Activated T-cell treated with anti-CD3 and anti-CD28 coated beads for 1 hour (primary cell): ENCODE measurements around the gene MIER2.

ENCODE experiments used
- DNase-seq: peaks from one replicate; pipeline ENCODE4 v3.0.0-alpha.2; 2020; ENCODE audit warnings: low read depth

The MIER2 gene

DNA sequence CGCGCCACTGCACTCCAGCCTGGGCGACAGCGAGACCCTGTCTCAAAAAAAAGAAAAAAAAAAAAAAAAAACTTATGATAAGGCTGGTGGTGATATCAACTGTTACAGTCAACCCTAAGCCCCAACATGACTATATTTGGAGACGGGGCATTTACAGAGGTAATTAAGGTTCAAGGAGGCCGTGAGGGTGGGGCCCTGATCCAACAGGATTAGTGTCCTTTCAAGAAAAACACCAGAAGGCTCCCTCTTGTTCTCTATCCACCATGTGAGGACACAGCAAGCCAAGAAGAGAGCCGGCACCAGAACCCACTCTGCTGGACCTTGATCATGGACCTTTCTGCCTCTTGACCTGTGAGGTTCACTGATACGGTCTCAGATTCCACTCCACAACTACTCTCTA, 14.1 kb downstream of the MIER2 start:
- no peak for DNase-seq

DNA sequence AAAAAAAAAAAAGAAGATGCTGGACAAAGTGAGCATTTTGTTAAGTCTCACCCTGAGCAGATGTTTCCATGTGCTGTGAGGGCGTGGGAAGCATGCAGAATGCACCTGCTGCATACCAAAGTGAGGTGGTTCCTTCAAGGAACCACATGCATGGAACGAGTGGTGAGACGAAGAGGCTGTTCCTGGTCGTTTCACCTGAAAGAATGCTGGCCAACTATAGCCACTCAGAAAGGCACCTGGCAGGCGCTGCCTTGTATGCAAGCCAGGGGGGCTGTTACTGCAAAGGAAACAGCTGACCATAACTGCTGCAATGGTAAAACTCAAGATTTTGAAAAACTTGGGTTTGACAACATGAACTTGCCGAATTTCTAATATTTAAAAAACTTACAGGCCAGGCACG, 14.7 kb downstream of the MIER2 start:
- no peak for DNase-seq

DNA sequence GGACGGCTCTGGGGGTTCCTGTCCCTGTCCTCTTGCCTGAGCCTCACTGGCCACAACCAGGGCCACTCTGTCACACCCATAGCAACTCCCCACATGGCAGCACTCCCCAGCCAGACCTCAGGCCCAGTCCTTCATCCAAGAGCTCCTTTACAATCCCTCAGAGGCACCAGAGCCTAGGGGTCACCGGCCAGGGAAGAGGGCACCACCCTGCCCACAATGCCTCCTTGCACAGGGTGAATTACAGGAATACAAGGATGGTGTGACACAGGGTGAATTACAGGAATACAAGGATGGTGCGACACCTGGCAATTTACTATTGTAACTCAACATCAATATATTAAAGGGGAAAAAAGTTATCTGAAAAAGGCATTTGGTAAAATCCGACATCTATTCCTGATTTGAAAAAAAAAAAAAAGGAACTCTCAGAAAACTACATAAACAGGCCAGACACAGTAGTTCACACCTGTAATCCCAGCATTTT, 16.5 kb downstream of the MIER2 start:
- DNase-seq, result no peak

DNA sequence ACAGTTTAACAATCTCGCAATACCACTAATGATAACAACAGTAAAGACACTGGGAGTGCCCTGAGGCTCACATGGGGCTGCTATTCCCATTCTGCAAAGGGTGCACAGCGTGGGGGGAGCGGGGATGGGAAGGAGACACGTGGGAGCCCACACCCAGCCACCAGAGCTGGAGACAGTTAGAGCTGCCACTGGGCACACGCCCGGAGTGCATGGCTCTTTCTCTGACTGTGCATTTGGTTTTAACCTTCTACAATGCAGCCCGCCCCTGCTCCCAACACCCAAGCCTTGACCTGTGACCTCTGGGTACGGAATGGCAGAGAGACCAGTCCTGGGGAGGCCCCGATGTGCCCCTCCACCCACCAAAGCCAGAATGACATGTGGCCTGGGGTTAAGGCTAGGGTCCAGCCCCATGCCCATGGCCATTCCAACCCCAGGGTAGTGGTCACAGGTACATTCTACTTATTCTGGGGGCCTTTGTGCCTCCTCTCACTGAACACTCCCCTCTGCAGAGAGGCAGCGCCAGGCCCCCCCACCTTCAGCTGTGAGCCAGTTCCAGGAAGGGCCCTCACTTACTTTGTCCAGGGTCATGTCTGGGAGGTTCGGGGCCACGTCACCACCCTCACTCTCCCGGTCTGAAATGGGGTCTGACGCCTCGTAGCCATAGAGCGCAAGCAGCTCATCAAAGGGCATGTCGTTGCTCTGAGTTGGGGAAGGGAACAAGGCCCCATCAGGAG, 17.1 kb downstream of the MIER2 start:
- no peak for DNase-seq

DNA sequence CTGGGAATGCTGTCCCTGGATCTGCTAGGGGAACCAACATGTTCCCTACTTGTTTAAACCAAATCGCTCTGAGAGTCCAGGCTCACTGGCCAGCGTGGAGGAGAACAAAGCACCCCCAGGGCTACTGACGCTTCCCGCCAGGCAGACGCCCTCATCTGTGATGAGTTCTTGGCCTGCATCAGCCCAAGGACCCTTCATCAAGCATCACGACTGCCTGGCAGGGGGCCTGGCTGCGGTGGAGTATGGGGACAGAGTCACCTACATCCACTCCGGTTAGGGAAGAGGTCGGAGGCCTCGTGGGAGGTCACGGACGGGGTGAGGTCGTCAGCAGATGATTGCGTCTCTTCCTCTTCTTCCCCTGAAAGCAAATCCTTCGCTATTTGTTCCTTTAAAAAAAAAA, 17.7 kb downstream of the MIER2 start:
- DNase-seq, result no peak

DNA sequence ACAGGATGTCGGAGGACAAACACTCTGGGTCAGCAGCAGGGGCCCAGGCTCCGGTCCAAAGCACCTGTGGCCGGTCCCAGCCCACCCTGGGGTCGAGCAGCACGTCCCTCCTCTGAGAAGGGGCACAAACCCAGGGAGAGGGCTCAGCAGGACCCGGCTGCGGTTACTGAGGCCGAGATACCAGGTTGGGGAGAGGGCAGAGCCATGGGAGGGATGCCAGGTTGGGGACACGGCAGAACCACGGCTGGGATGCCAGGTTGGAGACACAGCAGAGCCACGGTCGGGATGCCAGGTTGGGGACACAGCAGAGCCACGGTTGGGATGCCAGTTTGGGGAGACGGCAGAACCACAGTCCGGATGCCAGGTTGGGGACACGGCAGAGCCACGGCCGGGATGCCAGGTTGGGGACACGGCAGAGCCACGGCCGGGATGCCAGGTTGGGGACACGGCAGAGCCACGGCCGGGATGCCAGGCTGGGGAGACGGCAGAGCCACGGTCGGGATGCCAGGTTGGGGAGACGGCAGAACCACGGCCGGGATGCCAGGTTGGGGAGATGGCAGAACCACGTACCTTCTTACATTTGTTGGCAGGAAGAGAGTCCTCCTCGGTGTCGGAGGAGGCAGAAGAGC, 18.5 kb downstream of the MIER2 start:
- no peak for DNase-seq

DNA sequence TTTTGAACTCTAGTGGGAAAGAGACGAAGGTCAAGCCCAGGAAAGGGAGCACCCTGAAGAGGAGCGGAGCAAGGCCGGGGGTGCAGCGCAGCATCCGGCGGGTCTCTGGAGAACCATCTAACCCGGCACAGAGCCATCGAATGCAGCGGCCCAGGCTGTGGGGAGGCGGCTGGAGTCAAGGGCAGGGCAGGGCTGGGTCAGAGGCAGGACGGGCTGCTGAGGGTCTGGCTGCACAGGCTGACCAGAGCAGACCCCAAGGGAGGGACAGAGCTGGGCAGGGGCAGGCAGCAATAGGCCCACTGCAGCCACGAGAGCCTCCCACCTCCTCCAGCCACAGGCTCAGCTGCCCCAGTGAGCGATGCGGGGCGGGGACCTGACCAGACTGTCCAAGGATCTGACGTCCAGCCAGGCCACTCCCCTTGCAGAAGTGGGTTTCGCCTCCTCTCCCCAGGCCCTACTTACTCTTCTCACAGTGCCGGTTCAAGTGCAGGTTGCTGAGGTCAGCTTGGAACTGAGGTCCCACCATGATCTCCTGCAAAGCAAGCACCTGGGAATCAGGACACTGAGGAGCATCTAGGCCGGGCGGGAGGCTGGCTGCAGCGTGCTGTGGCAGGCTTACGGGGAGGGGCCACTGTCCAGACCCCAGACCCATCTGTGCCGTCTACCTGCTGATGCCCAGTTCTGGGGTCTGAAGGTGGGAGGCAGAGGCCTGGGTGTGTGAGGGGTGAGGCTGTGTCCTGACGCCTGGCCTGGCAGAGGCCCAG, 19.2 kb downstream of the MIER2 start:
- DNase-seq, result no peak

DNA sequence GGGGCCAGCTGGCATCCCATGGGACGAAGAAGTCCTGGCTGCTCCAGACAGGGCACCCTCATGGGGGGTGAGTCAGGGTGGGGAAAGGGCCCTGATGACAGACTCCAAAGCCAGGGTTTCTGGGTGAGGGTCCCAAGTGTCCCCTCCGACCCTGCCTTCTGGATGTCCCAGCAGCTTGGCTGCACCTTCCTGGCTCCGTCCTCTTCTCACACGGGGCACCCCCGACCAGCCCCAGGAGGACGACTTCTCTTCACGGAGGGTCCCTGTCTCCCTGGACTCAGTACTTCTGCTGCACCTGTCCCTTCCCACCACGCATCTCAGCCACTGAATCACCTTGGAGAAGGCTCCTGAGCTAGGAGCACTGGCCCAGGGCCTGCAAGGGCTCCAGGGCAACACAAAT, 19.9 kb downstream of the MIER2 start:
- no peak for DNase-seq

DNA sequence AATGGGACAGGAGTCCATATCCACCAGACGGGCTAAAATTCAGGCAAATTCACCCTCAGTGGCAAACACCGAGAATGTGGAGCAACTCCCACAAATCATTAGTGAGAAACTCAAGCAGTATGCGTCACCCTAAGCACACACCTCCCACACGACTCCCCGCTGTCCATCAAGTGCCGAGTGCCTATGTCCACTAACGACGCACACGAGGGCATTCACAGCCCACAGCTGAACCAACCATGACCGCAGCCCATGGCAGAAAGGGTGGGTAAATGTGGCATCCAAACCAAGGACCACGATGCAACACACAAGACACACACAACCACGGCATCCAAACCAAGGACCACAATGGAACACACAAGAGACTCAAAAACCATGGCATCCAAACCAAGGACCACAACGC, 22.0 kb downstream of the MIER2 start:
- DNase-seq, result no peak

DNA sequence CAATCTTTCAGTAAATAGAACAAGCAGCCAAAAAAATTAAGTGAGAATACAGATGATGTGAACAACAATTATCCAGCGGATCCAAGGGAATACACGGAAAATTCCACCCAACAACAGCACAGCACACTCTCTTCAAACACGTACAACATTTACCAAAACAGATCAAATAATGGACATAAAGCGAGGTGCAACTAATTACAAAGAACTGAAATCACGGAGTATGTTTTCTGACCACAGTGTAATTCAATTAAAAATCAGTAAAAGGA, 26.2 kb downstream of the MIER2 start:
- no peak for DNase-seq

DNA sequence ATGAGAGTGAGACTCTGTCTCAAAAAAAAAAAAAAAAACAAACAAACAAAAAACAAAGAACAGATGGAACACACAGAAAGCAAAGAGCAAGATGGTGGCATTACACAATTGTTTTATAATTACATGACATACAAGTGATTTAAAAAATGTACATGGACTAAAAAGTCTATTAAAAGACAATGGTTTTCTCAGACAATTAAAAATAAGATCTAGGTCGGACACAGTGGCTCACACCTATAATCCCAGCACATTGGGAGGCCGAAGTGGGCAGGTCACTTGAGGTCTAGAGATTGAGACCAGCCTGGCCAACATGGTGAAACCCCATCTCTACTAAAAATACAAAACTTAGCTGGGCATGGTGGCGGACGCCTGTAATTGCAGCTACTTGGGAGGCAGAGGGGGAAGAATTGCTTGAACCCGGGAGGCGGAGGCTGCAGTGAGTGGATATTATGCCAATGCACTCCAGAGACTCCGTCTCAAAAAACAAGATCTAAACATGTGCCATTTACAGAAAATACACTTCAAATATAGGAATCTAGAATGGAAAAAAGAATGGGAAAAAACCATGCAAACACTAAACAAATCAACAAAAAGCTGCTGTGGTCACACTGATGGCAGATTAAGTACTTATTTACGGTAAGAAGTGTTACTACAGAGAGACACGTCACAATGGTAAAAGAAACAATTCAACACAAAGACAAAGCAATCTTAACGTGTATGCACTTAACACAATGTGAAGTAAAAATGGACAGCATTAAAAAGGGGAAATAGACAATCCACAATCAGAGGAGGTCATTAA, 26.7 kb downstream of the MIER2 start:
- no peak for DNase-seq

DNA sequence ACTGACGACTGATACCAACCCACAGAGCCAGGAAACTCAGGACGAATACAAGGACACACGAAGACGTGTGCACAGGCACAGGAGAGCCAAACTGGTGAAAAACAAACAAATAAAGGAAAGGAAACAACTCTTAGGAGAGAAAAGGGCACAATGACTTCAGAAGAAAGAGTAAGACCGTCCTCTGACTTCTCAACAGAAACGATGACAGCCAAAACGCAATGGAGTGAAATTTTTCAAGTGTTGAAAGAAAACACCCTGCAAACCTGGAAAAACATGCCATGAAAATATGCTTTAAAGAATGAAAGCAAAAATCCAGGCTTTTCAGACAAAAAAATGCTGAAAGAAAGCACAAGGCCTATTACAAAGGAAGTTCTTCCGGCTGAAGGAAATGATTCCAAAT, 28.8 kb downstream of the MIER2 start:
- DNase-seq, result no peak

DNA sequence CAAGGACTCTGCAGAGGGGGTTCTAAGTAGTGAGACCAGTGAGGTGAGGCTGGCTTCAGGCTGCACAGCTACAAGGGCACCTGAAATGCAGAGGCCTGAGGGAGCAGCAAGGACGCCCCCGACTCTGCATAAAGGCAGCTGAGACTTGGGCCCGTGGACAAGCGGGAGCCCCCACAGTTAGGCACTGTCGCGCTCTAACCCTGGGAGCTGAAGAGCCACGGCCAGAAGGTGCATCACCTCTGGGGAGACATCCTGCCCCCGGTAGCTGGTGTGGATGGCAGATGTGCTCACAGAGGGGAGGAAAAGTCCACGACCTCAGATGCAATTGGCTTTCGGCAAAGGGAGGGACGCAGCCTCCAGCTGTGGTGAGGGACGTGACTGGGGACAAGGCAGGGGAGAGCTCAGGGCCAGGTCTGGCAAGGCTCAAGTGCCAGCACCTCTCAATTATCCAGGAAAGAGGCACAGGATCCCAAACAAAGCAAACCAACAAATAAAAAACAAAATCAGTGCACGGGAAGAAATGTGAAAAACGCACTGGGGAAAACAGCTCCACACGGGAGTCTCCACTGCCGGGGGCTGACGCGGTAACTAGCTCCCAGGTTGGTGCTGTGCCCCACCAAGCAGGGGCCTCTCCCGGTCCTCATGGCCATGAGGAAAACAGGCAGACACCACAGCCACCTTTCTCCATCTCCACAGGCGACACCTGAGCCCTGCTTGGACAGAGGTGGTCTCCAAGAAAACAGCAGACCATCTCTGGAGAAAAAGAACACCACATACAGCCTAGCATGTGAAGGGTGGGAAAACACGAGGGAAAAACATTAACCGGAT, 30.4 kb downstream of the MIER2 start:
- no peak for DNase-seq

DNA sequence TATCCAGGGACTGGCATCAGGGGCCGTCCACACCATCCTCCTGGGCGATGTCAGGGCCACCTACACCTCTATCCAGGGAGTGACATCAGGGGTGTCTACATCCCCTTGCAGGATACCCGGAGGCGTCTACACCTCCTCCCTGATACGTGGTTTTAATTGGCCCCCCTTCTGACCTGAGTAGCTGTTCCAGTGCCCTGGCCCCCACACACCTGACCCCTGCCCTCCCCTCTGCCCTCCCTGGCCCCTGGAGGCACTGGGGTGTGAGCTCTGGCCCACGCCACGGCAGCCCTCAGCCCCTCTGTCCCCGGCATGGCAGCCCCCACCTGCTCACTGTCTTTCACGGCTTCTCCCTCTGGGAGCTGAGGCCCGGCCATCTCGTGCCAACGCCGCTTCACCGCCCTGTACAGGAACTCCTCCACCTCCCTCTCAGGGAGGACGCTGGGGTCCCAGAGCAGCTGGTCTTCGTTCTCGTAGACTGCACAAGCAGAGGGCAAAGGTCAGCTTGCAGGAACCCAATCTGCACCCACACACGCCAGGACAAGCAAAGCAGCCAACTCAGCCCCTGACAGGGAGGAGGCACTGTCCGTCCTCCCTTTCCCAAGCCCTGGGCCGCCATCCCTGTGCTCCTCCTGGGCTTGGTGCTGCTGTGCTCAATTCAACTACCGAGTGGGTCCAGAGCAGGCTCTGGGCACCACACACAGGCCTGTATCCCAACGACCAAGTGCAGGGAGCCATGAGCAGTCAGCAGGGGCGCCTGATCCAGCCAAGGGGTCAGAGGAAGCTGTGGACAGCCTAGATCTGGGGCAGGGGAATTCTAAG, 31.2 kb downstream of the MIER2 start:
- DNase-seq, result no peak

DNA sequence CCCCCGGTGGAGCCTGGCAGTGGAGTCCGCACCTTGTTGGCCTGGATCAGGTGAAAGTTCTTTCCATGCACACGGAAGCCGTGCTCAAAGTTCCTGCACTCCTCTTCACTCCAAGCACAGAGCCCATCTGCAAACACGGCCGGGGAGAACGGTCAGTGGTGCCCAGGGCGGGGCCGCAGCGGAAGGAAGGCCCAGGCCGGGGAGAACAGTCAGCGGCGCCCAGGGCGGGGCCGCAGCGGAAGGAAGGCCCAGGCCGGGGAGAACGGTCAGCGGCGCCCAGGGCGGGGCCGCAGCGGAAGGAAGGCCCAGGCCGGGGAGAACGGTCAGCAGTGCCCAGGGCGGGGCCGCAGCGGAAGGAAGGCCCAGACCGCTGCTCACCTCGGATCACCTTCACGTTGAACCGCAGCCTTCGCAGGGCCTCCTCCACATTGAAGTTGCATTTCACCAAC, 32.8 kb downstream of the MIER2 start:
- no peak for DNase-seq

DNA sequence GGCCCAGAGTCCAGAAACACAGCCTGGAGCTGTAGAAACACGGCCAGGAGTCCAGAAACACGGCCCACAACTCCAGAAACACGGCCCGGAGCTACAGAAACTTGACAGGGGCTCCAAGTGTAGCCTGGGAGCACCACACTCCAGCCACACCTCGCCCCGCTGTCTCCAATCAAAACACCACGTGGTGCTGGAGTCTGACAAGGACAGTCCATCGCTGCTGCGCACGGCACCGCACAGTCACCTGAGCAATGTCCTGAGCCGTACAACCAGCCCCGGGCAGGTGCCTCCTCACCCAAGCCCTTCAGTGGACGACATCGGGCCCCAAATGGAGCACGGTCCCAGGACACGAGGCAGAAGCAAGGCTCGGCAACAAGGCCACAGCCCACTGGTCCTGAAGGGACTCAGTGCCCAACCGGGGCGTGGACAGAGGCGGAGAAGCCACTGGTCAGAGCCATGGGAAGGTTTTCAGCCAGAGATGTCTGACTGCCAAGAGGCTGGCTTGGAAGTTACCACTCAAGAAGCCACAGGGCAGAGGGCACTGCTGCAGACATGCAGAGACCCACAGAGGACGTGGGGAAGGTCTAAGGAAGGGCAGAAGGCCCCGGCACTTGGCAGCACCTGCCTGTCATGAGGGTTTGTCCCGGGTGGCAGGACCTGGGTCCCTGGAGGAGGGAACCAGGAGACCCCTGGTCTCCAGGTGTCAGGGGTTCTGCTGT, 33.7 kb downstream of the MIER2 start:
- no peak for DNase-seq

DNA sequence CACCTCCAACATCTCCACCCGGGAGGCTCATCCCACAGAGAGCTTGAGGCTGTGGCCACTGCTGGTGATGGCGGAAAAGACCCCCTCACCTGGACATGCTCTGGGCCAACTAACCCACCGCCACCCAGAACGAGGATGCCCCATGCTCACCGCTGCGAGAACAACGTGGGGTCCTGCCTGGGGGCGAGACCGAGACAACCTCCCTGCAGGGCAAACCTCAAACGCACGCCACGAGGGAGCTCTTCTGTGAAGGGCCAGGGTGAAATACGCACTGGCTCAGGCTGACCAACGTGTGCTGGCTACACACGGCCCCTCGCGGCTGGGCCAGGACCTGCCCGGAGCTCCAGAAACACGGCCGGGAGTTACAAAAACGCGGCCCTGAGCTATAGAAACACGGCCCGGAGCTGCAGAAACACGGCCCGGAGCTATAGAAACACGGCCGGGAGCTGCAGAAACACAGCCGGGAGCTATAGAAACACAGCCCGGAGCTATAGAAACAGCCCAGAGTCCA, 34.4 kb downstream of the MIER2 start:
- no peak for DNase-seq

DNA sequence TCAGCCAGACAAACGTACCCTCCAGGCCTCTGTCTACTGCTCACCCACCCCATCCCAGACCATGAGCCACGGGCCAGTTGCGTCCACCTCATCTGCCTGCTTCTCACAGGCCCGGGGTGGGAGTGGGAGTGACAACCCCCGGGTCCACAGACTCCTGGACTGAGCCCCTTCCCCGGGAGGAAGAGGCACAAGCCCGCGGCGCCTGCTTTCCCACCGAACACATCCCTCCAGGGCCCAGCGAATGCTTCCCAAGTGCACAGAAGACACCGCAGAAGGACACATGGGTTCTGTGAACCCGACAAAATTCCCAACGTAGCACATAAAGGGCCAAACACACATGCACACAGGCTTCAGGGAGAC, 35.4 kb downstream of the MIER2 start:
- no peak for DNase-seq

DNA sequence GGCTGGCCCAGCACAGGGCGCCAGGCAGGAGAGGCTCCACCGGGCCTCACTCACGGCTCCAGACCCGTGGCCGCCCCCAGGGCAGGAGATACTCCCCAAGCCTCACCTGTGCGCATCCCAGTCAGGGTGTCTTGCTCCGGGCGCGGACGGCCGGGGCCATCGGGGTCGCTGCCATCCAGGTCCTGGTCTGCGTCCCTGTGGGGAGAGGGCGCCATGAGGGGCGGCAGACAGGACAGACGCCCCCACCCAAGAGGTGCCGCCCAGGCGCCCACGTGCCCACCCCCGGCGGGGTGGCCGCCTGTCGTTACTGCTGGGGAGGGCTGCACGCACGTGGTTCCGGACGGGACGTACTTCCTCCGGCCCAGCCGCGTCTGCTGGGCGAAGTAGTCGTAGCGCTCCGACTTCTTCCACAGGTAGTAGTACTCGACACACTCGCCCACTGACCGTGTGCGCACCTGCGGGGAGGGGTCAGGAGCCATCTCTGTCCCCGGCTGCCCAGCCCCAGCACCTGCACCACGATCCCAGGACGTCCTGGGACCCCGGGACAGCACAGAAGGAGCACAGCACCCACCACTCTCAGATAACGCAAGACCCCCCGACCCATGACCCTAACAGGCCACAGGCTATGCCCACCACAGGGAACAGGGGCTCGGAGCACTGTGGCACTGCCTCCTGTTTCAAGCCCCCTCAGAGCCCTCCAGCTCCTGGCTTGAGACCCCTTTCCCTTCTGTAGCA, 36.0 kb downstream of the MIER2 start:
- no peak for DNase-seq
